Inflammatory macrophage (primary cell): ENCODE data around the gene ANKRD6.

Source experiments
- DNase-seq, 2 donors: peaks; one replicate each; pipeline ENCODE4 v3.0.0-alpha.2; 2020 to 2022

ANKRD6 gene

DNA sequence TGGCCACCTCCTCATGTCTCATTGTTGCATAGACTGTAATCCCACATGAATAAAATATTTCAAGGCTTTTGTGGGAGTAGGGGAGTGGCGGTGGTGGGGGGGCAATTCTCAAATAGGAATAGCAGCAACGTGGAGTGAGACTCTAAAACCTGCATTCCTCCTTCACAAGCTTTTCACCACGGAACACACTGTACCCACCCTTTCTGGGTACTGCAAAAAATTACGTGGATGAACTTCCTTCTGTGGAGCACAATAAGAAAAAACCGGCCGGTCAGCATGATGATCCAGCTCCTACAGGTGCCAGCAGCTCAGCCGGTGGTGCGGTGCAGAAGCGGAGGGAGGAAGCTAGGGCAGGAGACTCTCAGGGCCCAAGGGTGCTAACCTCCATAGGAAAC, 19.9 kb upstream of the ANKRD6 start:
- DNase-seq, result no peak

DNA sequence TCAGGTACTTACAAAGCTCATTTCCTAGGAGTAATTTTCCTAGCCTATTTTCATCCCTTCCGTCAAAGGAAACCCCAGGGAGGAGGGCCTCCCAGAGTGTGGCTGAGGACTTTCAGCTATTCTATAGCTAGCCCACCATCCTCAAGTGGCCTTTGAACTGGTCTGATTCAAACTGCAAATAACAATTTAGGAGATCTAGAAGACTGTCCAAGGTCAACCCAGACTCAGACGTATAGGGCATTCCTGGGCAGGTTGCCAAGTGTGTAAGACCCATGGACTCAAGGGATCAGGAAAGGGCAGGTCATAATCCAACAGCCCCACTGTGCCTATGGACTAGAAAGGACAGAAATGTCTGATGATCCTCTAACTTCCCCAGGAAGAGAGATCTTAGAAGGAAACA, 18.7 kb upstream of the ANKRD6 start:
- no peak for DNase-seq

DNA sequence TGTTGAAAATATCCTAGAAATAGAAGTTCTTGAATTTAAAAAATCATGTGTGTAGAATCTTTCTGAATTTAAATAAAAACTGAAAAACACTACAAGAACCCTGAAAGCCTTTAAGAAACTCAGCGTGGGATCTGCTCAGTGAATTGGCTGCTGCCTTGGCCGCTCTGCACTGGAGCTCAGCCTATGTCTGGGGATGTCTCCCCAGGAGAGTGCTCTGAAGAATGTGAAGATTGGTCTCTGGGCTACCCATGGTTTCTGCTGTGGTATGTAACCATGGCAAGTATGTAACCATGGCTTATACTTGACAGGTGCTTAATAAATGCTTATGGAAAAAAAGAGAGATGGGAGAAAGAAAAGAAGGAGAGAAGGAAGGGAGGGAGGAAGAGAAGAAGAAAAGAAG, 17.8 kb upstream of the ANKRD6 start:
- no peak for DNase-seq

DNA sequence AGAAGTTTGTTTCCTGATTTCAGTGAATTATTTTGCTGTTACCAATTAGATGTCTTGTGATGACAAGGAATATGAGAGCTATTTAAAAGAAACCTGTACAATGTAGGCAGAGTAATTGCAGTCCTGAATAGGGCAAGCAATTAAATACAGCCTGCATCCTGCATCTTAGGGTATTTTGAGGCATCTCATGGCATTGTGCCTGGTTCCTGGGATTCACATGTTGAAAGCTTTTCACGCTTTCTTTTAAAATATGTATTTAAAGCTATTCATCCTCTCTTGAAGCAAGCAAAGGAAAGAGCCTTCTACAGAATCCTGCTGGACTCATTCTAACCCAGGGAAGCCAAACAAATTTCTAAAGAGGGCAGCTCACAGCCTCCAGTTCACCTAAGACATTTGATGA, 16.2 kb upstream of the ANKRD6 start:
- DNase-seq, result no peak

DNA sequence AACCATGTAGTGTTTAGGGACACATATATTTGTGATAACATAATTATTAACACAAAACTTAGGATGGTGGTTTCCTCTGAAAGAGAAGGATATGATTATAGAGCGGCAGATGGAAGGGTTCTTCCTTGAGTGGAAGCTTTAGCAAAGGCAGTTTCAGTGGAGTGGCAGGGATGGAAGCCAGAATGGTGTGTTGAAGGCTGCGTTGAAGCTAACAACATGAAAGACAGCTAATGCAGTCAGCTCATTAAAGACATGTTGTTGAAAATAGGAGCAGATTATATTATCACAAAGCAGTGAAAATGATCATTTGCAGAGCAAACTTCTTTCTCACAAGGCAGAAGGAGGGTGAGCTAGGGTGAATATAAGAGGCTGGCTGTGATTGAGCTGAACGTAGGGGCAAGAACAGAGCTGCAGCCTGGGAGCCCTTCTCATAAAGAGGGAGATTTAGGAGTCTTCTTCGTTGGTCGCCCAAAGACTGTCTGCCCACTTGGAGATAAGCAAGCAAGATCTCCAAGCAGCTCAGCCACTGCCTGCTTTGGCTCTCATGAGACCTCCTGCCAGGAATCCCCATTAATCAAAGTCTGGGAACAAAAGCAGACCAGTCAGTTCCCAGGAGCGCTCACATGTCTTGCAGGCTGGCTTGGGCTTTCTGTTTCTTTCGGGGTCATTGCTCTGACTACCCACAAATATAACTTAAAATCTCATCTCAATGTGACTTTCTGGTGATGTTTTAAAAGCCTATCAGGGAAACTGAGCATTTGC, 2.6 kb upstream of the ANKRD6 start:
- no peak for DNase-seq

DNA sequence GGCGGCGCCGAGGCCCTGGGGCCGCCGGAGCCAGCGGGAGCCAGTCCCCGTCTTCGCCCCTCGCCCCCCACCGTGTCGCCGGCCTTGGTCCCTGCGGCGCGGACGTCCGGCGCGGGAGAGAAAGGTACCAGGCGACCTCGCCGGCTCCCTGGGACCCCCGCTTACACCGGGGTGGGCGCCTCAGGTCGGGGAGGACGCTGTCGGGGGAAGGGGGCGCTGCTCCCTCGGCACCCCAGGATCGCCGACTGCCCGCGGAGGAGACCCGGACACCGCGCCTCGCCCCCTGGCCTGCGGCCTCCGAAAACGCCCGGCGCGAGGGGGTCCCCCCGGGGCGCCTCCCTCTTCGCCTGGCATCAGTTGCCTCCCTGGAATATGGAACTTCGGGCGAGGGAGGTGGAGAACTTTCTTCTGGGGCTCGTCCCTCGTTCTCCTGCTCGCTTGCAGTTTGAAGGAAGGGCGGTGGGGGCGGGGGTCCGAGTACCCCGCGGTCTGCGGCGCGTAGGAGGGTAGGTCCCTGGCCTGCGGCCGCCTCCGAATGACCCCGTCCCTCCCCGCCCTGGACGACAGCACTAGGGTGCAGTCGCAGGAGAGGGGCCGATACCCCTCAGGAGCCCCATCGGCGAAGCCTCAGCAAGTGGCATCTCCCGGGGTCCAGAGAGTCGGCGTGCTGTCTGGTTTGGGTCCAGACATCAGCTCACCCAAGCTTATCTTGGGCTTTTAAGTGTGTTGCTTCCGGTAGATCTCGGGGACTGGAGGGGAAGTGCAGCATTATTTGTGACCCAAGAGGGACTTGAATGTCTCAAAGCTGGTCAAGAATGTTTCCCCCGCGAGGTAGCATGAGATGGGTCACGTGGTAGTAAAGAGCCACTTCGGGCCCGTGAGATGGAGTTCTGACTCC, 549 bp downstream of the ANKRD6 start:
- peak; percentile 47 to 62 for DNase-seq

DNA sequence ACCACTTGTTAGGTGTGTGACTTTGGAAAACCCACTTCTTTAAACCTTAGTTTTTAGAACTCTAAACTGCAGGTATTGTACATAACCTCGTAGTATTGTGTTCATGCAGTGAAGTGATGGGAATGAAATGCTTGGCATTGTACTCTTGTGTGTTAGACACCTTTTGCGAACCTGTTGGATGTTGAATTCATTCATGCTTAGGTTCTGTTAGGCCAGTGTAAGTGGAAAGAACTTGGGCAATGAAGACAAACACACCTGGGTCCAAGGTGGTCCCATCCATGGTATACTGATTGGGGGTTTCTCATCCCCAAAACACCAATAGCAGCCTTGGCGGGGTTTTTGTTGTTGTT, 1.2 kb downstream of the ANKRD6 start:
- DNase-seq, result no peak

DNA sequence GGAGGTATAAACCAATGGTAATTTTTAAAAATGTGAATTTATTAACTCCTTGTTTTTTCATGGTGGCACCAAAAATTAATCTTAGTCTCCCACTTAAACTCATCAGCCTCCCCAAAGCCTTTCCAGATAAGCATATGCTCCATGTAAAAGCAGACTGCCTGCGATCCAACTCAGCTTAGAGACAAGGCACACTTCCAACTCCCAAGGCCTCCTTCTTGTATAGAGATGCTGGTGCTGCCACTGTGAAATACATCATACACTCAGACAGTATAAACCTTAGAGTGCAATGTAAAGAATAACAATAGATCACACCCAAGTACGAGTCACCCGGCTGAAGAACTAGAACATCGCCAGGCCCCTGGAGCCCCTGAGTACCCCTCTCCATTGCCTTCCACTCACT, 2.0 kb downstream of the ANKRD6 start:
- DNase-seq, result no peak

DNA sequence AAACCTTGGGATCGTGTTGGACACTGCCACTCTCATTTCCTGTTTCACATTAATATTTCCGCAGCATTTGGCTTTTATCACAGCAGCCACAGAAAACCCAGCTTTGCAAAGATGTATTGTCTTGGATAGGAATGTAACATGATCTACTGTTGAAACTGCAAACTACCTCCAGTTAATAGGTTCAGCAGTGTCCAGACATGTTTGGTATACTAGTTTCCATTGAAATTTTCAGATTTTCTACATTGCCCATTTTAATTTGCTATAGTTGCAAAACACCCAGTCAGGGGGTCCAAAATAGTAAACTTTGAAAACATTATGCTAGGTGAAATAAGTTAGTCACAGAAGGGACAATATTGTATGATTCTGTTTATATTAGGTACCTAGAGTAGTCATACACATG, 3.3 kb downstream of the ANKRD6 start:
- DNase-seq, result no peak

DNA sequence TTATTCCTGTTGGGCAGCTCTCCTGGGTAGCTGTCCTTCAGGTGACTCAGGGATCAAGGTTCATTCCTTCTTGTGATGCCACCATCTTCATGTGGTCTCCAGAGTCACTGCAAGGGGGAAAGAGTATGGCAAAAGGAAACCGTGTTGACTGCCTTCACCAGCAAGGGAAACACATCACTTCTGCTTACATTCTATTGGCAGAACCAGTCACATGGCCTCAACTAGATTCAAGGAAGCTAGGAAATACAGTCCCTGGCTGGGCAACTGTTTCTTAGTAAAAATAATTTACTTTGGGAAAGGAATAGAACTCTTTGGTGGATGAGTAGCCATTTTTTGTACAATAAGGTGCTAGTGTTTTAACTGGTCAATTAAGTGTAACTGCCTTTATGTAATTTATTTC, 5.3 kb downstream of the ANKRD6 start:
- no peak for DNase-seq

DNA sequence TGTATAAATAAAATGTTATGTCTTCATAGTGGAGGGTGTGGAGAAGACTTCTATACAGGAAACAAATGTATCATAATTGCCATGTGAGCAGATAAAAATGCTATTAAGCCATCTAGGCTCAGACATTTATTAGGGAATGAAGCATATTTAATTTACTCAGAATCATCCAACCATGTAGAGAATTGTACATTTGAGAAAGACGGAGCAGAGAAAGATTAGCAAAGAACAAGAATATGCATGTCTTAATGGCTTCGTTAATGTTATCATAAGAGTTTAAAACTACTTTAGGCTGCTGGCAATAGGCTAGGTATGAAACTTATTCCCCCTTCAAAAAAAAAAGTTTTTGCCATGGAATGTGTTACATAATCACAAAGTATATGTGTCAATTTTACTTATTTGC, 6.1 kb downstream of the ANKRD6 start:
- no peak for DNase-seq

DNA sequence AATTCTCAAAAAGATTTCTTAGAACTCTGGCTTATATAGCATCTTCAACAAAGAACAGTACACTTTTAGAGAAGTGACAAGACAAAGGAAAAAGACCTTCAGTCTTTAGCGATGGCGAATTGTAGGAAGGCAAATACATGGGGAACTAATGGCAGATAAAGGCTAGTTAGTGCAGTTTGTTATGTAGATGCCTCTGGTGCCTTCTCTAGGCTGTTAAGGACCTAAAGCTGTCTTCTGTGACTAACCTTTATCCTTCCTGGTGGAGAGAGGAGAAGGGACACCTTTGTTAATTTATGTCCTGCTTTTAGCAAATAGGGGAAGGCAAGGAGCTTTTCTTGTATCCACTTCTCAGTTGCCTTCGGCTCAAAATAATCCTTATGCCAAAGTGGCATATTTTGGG, 7.2 kb downstream of the ANKRD6 start:
- no peak for DNase-seq

DNA sequence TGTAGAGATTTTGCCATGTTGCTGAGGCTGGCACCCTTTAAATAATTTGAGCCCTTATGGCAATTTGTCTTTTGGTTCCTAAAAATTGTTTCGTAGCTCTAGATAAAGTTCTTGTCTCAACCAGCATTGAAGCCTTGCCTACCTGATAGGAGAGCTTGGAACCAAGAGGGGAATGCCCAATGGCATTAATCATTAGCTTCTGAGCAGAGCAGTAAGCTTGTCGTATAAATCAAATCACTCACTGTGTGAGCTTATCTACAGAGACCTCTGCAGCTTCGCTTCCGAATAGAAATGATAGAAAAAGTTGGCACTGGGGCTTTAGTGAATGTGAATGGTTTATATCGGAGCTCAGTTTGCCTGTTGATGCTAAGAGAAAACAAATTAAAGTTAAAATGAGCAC, 10.7 kb downstream of the ANKRD6 start:
- no peak for DNase-seq

DNA sequence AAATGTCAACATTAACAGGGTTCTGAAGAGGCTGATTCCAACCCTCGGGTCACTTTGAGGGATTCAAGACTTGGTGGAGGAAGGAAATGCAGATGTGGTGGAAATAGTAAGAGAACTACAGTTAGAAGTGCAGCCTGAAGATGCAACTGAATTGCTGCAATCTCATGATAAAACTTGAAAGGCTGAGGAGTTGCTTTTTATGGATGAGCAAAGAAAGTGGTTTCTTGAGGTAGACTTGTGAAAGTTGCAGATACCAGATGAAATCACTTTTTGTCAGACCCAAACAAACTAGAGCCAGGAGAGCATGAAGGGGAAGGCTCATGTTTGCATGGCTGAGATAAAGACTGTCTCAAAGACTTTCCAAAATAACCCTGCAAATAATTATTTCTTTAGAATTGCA, 16.2 kb downstream of the ANKRD6 start:
- no peak for DNase-seq

DNA sequence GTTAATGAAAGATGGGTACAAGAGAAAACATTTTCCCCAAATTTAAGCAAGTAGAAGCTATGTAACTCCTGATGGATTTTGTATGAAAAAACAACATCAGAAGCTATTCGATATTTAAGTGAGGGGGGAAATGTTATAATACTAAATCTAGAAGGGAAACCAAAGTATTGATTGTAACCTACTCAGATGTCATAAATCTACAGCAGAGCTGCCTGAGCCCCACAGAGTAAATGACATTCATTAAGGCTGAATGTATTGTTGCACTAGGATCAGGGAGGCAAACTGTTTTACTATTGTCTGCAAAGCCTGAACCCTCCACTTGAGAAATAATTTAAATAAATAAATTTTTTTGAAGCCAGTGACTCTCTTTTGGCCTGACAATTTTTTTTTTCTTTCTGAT, 19.3 kb downstream of the ANKRD6 start:
- no peak for DNase-seq

DNA sequence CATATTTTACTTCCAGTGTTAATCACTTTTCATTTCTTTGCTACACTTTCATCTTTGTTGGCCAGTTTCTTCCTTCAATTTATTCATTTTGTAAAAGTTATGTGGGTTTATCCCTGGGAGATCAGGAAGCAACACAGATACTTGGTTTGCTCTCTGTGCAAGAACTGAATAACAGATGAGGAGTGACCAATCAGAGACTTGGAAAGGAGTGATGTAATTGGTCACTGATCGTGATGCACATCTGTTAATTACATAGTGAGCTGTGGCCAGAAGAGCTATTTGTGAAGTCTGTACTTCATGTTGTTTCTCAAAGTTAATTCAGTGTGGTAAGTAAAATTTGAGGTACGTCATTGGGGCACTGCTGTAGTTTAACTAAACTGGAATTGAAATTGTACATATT, 21.3 kb downstream of the ANKRD6 start:
- no peak for DNase-seq

DNA sequence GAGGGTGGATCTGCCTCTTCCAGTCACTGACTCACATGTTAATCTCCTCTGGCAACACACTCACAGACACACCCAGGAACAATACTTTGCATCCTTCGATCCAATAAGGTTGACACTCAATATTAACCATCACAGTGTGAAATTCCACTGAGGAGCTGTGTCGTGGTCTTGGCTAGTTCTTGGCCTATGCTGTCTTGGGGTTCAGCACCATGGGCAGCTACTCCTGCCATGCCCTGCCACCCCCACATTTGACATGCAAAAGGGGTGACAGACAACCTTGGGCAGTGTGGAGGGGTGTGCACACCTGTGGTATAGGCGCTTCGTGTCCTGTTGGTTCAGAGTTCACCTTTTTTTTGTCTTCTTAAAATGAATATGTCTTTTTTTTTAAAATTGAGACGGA, 25.8 kb downstream of the ANKRD6 start:
- DNase-seq, result no peak

DNA sequence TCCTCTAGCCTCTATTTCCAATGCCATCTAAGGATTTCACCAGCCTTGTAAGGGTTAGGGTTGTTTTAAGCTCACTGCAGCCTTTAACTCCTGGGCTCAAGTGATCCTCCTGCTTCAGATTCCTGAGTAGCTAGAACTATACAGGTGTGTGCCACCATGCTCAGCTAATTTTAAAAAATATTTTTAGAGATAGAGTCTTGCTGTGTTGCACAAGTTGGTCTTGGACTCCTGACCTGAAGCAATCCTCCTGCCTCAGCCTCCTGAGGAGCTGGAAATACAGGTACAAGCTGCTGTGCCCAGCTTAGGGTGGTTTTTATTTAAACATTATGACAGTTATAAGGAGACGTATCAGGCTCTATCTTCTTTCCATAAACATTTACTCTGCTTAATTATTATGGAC, 26.5 kb downstream of the ANKRD6 start:
- DNase-seq, result no peak

DNA sequence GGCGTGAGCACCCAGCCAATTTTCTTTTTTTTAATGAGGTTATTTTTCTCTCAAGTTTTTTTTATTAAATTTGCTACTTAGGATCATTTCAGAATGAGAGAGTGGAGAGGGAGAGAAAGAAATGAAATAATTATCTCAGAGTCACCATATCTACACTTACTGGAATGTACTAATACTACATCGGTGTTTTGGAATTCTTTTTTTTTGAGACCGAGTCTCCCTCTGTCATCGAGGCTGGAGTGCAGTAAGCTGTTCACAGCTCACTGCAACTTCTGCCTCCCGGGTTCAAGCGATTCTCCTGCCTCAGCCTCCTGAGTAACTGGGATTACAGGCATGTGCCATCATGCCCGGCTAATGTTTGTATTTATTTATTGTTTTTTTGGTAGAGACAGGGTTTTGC, 27.8 kb downstream of the ANKRD6 start:
- no peak for DNase-seq

DNA sequence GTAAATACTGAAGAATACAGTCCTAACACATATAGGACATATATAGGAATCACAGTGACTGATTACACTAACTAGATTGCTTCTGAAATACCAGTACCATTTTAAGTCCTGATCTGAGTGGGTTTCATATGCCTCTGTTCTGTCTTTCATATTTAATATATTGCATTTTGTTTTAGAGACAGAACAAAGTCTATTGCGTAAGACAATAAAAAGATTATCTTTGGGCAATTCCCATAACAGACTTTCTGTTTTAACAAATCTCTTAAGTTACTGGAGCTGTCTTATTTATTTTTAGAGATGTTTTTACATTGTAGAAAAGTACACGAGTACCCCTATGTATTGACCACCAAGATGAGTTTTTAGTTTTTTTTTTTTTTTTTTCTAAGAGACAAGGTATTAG, 29.6 kb downstream of the ANKRD6 start:
- DNase-seq, result no peak

DNA sequence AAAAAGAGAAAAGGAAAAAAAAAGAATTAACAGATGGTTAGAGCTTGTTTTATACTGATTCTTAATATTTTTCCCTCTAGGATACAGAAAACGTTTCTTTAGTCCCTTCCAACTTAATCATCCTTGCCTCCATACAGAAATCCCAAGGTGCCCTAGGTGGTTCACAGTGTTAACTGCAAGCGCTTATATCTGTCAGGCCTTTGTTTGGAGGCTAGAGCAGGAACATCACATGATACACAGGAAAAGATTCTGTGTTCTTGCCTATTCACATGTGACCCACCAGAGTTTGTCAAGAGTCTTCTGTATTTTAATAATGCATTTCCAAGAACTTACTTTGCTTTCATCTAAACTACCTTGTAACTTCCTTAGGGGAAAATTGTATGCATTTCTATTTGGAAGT, 31.3 kb downstream of the ANKRD6 start:
- no peak for DNase-seq

DNA sequence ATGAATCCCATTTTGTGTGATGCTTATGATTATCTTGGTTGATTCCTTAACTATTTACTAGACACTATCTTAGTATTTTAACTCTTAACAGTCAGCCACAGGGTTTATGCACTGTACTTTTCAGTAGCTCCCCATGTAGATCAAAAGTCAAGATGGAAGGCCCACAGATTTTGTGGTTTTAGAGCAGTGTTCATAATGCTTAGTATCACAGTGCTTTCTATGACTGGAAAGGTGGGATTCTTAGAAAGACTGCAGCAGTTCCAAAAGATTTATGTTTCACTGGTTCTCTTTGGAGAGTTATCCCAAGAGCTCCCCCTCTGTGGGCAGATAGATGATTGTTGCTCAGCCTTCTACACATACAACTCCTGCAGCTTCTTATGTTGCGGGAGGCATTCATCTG, 34.5 kb downstream of the ANKRD6 start:
- DNase-seq, result no peak

DNA sequence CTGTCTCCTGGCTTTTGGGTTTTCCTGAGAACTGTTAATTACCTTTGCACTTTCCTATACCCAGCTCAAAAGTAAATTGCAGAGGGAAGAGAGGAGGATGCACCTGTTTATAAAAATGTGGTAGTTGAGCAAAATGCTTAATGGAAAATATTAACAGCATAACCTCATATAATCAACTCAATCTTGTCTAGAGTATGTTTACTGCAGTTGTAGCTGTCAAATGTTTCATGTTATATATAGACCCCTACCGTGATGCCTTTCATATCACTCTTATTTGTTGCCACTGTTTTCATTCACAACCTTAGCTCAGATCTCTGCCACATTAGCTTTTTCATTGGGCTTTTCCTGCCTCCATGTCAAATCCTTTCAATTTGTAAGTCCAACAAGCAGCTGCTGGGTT, 36.0 kb downstream of the ANKRD6 start:
- DNase-seq, result no peak

DNA sequence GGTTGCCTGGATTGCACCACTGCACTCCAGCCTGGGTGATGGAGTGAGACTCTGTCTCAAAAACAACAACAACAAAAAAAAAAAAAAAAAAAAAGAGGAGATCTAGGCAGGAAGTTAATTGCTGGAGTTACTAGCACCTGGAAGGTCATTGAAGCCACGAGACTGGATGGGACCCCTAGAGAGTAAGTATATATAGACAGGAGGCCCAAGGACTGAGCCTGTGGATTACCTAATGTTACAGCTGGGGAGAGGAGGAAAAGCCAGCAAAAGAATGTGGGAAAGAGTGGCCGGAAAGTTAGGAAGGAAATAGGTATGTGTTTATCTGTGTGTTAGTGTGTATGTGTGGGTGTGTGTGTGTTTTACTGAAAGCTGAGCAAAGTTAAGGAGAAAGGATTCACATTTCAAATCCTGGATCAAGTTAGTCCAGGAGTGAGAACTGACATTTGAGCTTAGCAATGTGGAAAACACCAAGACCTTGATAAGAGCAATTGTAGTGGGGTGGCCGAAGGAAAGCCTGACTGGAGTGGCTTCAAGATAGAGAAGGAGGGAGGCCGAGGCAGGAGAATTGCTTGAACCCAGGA, 38.4 kb downstream of the ANKRD6 start:
- DNase-seq, result no peak
